ENCODE results near the gene GPSM1.

DNA sequence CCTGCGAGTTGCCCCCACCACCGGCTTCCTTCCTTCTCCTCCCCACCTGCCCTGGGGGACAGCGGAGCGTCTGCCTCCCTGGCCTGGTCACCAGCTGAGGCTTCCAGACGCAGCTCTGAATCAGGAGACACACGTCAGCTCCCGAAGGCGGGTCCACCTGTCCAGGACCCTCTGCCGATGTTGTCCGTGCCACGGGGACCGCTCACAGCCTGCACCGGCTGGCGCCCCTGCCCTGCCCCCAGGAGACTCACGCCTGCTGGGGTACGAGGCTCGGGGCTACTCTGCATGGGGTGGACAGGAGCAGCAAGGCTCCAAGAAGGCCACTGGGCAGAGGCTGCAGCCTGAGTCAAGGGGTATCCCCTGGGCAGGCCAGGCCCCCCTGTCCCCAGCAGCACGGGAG lies 21.5 kb upstream of the GPSM1 start:
- no peak for TF ChIP-seq POLR2A (IDR thresholded peaks at IDR 0.05)
- no peak for TF ChIP-seq POLR2AphosphoS5 (IDR thresholded peaks at IDR 0.05)
- TF ChIP-seq, protein P1, sequence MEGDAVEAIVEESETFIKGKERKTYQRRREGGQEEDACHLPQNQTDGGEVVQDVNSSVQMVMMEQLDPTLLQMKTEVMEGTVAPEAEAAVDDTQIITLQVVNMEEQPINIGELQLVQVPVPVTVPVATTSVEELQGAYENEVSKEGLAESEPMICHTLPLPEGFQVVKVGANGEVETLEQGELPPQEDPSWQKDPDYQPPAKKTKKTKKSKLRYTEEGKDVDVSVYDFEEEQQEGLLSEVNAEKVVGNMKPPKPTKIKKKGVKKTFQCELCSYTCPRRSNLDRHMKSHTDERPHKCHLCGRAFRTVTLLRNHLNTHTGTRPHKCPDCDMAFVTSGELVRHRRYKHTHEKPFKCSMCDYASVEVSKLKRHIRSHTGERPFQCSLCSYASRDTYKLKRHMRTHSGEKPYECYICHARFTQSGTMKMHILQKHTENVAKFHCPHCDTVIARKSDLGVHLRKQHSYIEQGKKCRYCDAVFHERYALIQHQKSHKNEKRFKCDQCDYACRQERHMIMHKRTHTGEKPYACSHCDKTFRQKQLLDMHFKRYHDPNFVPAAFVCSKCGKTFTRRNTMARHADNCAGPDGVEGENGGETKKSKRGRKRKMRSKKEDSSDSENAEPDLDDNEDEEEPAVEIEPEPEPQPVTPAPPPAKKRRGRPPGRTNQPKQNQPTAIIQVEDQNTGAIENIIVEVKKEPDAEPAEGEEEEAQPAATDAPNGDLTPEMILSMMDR (IDR thresholded peaks at IDR 0.05 in 8 of 11, conservative IDR thresholded peaks at IDR 0.05 in 3 of 11), result no peak
